Measurements from ENCODE around the gene PSMD1. TPM values are rescaled to one million over a fixed set of nuclear protein-coding genes. Genes with fewer than 3 reads are reported as not detected.

The PSMD1 gene
- total RNA-seq, 1 donor from 2014 or later, result 91.6 TPM

GRCh38 chr2:231163414-231164095, 106.9 kb downstream of the PSMD1 start:
- Mint-ChIP-seq H3K9me3 (no peaks in the 10 kb centered on the region), H3K4me1 (ENCODE audit: unreplicated experiment) (peaks cover 10% of the 10 kb centered on the region), H3K27ac (no peak overlapping the region), H3K4me3 (no peak overlapping the region), H3K27me3 (no peaks in the 10 kb centered on the region), H3K36me3 (peaks cover 33% of the 10 kb centered on the region)
- no peak for DNase-seq (ENCODE audit: extremely low spot score, unreplicated experiment)
- no peak for TF ChIP-seq CTCF (conservative IDR thresholded peaks at IDR 0.05)

- H3K9me3 Mint-ChIP-seq, result no peaks in the 10 kb centered on the region
- no peaks in the 10 kb centered on the region for H3K4me1 Mint-ChIP-seq (ENCODE audit: unreplicated experiment)
- no peak overlapping the region for H3K4me3 Mint-ChIP-seq
- DNase-seq (ENCODE audit: extremely low spot score, unreplicated experiment), result no peak
- H3K27me3 Mint-ChIP-seq, result no peaks in the 10 kb centered on the region
- no peak overlapping the region for H3K27ac Mint-ChIP-seq
- TF ChIP-seq CTCF (conservative IDR thresholded peaks at IDR 0.05), result no peak
- peaks cover 53% of the 10 kb centered on the region for H3K36me3 Mint-ChIP-seq
Measured at GRCh38 chr2:231167745-231168459, 111.2 kb downstream of the PSMD1 start.

GRCh38 chr2:231168460-231169139, 111.9 kb downstream of the PSMD1 start:
- no peak for DNase-seq (ENCODE audit: extremely low spot score, unreplicated experiment)
- Mint-ChIP-seq H3K27me3 (no peaks in the 10 kb centered on the region), H3K4me3 (no peak overlapping the region), H3K4me1 (ENCODE audit: unreplicated experiment) (no peaks in the 10 kb centered on the region), H3K27ac (no peak overlapping the region), H3K9me3 (no peaks in the 10 kb centered on the region), H3K36me3 (peaks cover 53% of the 10 kb centered on the region)
- no peak for TF ChIP-seq CTCF (conservative IDR thresholded peaks at IDR 0.05)

- H3K27me3 Mint-ChIP-seq, result no peaks in the 10 kb centered on the region
- no peak for DNase-seq (ENCODE audit: extremely low spot score, unreplicated experiment)
- no peak for TF ChIP-seq CTCF (conservative IDR thresholded peaks at IDR 0.05)
- H3K36me3 Mint-ChIP-seq, result peaks cover 59% of the 10 kb centered on the region
- no peak overlapping the region for H3K27ac Mint-ChIP-seq
- no peaks in the 10 kb centered on the region for H3K4me1 Mint-ChIP-seq (ENCODE audit: unreplicated experiment)
- no peaks in the 10 kb centered on the region for H3K9me3 Mint-ChIP-seq
- H3K4me3 Mint-ChIP-seq, result no peak overlapping the region
Measured at GRCh38 chr2:231169488-231169887, 112.8 kb downstream of the PSMD1 start.

- Mint-ChIP-seq H3K27ac (no peak overlapping the region), H3K4me1 (ENCODE audit: unreplicated experiment) (no peaks in the 10 kb centered on the region), H3K4me3 (no peak overlapping the region), H3K9me3 (no peaks in the 10 kb centered on the region), H3K36me3 (peaks cover 63% of the 10 kb centered on the region), H3K27me3 (no peaks in the 10 kb centered on the region)
- DNase-seq (ENCODE audit: extremely low spot score, unreplicated experiment), result no peak
- TF ChIP-seq CTCF (conservative IDR thresholded peaks at IDR 0.05), result no peak
Measured at GRCh38 chr2:231170055-231170454, 113.4 kb downstream of the PSMD1 start.
